IMR-90 (cell line): ENCODE results near the gene NTNG2. TPM values are rescaled to one million over a fixed set of nuclear protein-coding genes. Genes with fewer than 3 reads are reported as not detected.

Experiments used
- ATAC-seq: fragments of 200-7000 bp; cut with Tn5 transposase; 2 replicates; pipeline ENCODE4 v1.9.1; 2020; ENCODE audit warnings: low read depth, mild to moderate bottlenecking, moderate library complexity
- BruUV-seq: library from RNA; stranded (reverse); fragments of 400-500 nt; replicated peaks from 2 replicates; lab custom pipeline; 2021; lab: Mats Ljungman, UMichigan
- CTCF ChIA-PET: fragments of 300-600 bp; formaldehyde crosslinking; extraction: SDS; loops from one replicate; lab custom pipeline; 2021; ENCODE audit warnings: antibody characterized with exemption; lab: Yijun Ruan, JAX
- POLR2A ChIA-PET: fragments of 300-600 bp; sonication (Branson Sonifier 250); formaldehyde crosslinking; loops from one replicate; lab custom pipeline; 2022; ENCODE audit warnings: antibody characterized with exemption; ENCODE audit not compliant: unreplicated experiment; lab: Charles Lee
- DNase-seq: peaks from one replicate; pipeline ENCODE4 v3.0.0; 2013
- H2AFZ ChIP-seq: replicated peaks from 2 replicates; pipeline ENCODE3; 2013; ENCODE audit warnings: low read length, mild to moderate bottlenecking; ENCODE audit not compliant: poor library complexity
- H2AK5ac ChIP-seq: 2 replicates; pipeline ENCODE4 v1.6.1; 2013; ENCODE audit warnings: low read depth, low read length, inconsistent platforms
- H2AK9ac ChIP-seq: replicated peaks from 2 replicates; pipeline ENCODE3; 2013; ENCODE audit warnings: mild to moderate bottlenecking, low read depth, low read length, moderate library complexity; ENCODE audit not compliant: poor library complexity
- H2BK120ac ChIP-seq: 2 replicates; pipeline ENCODE4 v1.6.1; 2013; ENCODE audit warnings: low read depth, low read length, inconsistent platforms
- H2BK15ac ChIP-seq: 3 replicates; pipeline ENCODE4 v1.6.1; 2013; ENCODE audit warnings: low read depth, low read length, inconsistent platforms
- H2BK20ac ChIP-seq: 2 replicates; pipeline ENCODE4 v1.6.1; 2013; ENCODE audit warnings: low read depth, mild to moderate bottlenecking, inconsistent platforms, low read length, moderate library complexity
- H2BK5ac ChIP-seq: 2 replicates; pipeline ENCODE4 v1.6.1; 2013; ENCODE audit warnings: mild to moderate bottlenecking, low read depth, low read length, inconsistent platforms; ENCODE audit not compliant: poor library complexity, severe bottlenecking
- H3K14ac ChIP-seq: replicated peaks from 2 replicates; pipeline ENCODE4 v1.6.1; 2013; ENCODE audit warnings: low read depth, low read length, inconsistent platforms
- H3K18ac ChIP-seq: 2 replicates; pipeline ENCODE4 v1.6.1; 2013; ENCODE audit warnings: low read depth, low read length, control low read depth
- H3K23ac ChIP-seq: 2 replicates; pipeline ENCODE4 v1.6.1; 2013; ENCODE audit warnings: low read depth, low read length, inconsistent platforms
- H3K27ac ChIP-seq: 2 replicates; pipeline ENCODE4 v1.5.1; 2013; ENCODE audit warnings: mild to moderate bottlenecking, control low read depth, low read length; ENCODE audit not compliant: insufficient read depth
- H3K27me3 ChIP-seq: 2 replicates; pipeline ENCODE4 v1.6.1; 2013; ENCODE audit warnings: low read length; ENCODE audit not compliant: control insufficient read depth, insufficient read depth
- H3K36me3 ChIP-seq: 2 replicates; pipeline ENCODE4 v1.6.1; 2013; ENCODE audit warnings: low read length, mixed read lengths; ENCODE audit not compliant: control insufficient read depth, insufficient read depth
- H3K4ac ChIP-seq: 2 replicates; pipeline ENCODE4 v1.6.1; 2013; ENCODE audit warnings: low read depth, low read length, inconsistent platforms
- H3K4me1 ChIP-seq: 2 replicates; pipeline ENCODE4 v1.6.1; 2013; ENCODE audit warnings: low read length, mixed read lengths; ENCODE audit not compliant: control insufficient read depth, insufficient read depth
- H3K4me2 ChIP-seq: 2 replicates; pipeline ENCODE4 v1.6.1; 2013; ENCODE audit warnings: low read depth, mild to moderate bottlenecking, control low read depth, low read length, moderate library complexity
- H3K4me3 ChIP-seq: 2 replicates; pipeline ENCODE4 v1.5.1; 2013; ENCODE audit warnings: low read depth, mild to moderate bottlenecking, control low read depth, low read length, moderate library complexity; ENCODE audit not compliant: insufficient read depth
- H3K56ac ChIP-seq: 2 replicates; pipeline ENCODE4 v1.6.1; 2013; ENCODE audit warnings: low read length, inconsistent platforms; ENCODE audit not compliant: insufficient read depth; ENCODE audit errors: extremely low read depth
- H3K79me1 ChIP-seq, 2 experiments: 2 replicates each; pipeline ENCODE4 v1.6.1; 2013; ENCODE audit warnings: low read length in 2 of 2, inconsistent platforms in 1 of 2, low read depth in 1 of 2
- H3K9ac ChIP-seq: 2 replicates; pipeline ENCODE4 v1.6.1; 2013; ENCODE audit warnings: low read depth, low read length, control low read depth
- H3K9me1 ChIP-seq: 2 replicates; pipeline ENCODE4 v1.6.1; 2013; ENCODE audit warnings: low read length, inconsistent platforms; ENCODE audit not compliant: insufficient read depth
- H3K9me3 ChIP-seq: 2 replicates; pipeline ENCODE4 v1.6.1; 2013; ENCODE audit warnings: low read length; ENCODE audit not compliant: control insufficient read depth, insufficient read depth
- H4K20me1 ChIP-seq: 2 replicates; pipeline ENCODE4 v1.6.1; 2013; ENCODE audit warnings: low read length, inconsistent platforms; ENCODE audit not compliant: insufficient read depth
- H4K5ac ChIP-seq: 2 replicates; pipeline ENCODE4 v1.6.1; 2013; ENCODE audit warnings: mild to moderate bottlenecking, low read depth, low read length, control low read depth
- H4K8ac ChIP-seq, 2 experiments: 2 replicates each; pipeline ENCODE4 v1.6.1; 2013; ENCODE audit warnings: low read depth in 2 of 2, low read length in 2 of 2, control low read depth in 1 of 2, inconsistent platforms in 1 of 2
- H4K91ac ChIP-seq: 2 replicates; pipeline ENCODE4 v1.6.1; 2013; ENCODE audit warnings: low read depth, low read length, inconsistent platforms; ENCODE audit not compliant: insufficient read depth
- NFE2L2 ChIP-seq: fragments of 150-350 bp; IDR thresholded peaks from 2 replicates; pipeline ENCODE4 v1.6.1; 2016; ENCODE audit warnings: low read depth, mild to moderate bottlenecking, low read length
- RFX5 ChIP-seq: IDR thresholded peaks from 2 replicates; pipeline ENCODE4 v1.8.0; 2012; ENCODE audit warnings: low read depth, mild to moderate bottlenecking, low read length, moderate library complexity
- USF2 ChIP-seq: fragments of 150-350 bp; IDR thresholded peaks from 2 replicates; pipeline ENCODE4 v1.6.1; 2017; ENCODE audit warnings: mild to moderate bottlenecking, antibody characterized with exemption, low read length, low read depth
- WGBS, 2 experiments: methylation state at CpG; one replicate each; pipeline versions ENCODE4 v1.1.5 to v1.1.7; 2013; ENCODE audit warnings: missing lambda C conversion rate in 2 of 2; ENCODE audit not compliant: insufficient read length in 1 of 2; ENCODE audit errors: extremely low coverage in 2 of 2; 5-methylcytosine and 5-hydroxymethylcytosine counted together
- dilution Hi-C: fragments of 300-500 bp; cut with HindIII; formaldehyde crosslinking; loops from one replicate; pipeline ENCODE4 v1.14.3; 2018; ENCODE audit warnings: low sequenced_read_pairs; ENCODE audit not compliant: unreplicated experiment
- in situ Hi-C: fragments of 300-500 bp; cut with MboI; formaldehyde crosslinking; loops from 3 replicates; pipeline ENCODE4 v1.14.3; 2019; ENCODE audit warnings: low sequenced_read_pairs, inconsistent platforms, mixed read lengths
- intact Hi-C: fragments of 100-400 bp; cut with micrococcal nuclease; formaldehyde crosslinking; loops from 2 replicates; pipeline ENCODE4 v1.10.0; 2022
- polyA plus RNA-seq, 3 experiments: library from polyadenylated mRNA; depleted of rRNA; stranded (reverse); fragments of >200 nt; gene quantifications; 2 replicates each; pipeline ENCODE4 v1.2.3, GENCODE V29; 2012; ENCODE audit warnings: low replicate concordance in 1 of 3
- total RNA-seq: library from RNA; depleted of rRNA; stranded (reverse); fragments of >200 nt; gene quantifications from 2 replicates; pipeline ENCODE4 v1.2.3, GENCODE V29; 2012
- TF ChIP-seq, protein P1 (sequence below): fragments of 150-350 bp; IDR thresholded peaks from 2 replicates; pipeline ENCODE4 v1.6.1; 2016; ENCODE audit warnings: low read depth, mild to moderate bottlenecking, low read length, moderate library complexity, borderline replicate concordance

The NTNG2 gene
- total and polyA plus RNA-seq, 2 of the 4 experiments (the other 2 are of a cell fraction) = 0.54 to 0.84 TPM

DNA sequence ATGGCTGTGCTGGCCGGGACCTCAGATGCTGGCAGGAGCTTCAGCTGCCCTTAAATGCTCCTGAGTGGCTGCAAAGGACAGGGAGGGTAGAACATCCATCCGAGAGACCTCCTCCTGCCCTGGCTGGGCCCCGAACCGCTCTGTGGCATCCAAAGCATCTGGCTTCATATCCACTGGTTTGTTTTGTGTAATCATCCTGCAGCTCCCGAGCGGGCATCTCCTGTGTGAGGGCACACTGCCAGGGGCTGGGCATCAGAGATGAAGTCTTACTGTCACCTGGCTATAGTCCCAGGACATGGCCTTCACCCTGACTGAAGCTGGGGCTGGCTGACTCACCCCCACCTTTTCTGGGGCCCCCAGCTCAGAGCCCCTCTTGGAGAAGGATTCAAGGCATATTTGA lies 18.5 kb upstream of the NTNG2 start:
- Histone ChIP-seq H3K27ac (no peak overlapping the region), H3K9me1 (no peaks in the 10 kb centered on the region), H3K4me3 (no peak overlapping the region), H3K18ac (no peak overlapping the region), H3K4ac (no peak overlapping the region), H3K56ac (no peak overlapping the region), H3K9me3 (no peaks in the 10 kb centered on the region), H4K91ac (no peak overlapping the region), H3K4me1 (0 out of 2 replicates have a peak, but pooled peaks cover 5% of the 10 kb centered on the region), H2AFZ (no peak overlapping the region), H3K27me3 (peaks cover 67% of the 10 kb centered on the region), H3K23ac (no peak overlapping the region), H2BK120ac (no peak overlapping the region), H3K14ac (no peak overlapping the region), H3K79me1 (no peaks in the 10 kb centered on the region), H2AK5ac (no peak overlapping the region), H2AK9ac (no peak overlapping the region), H3K4me2 (no peak overlapping the region), H4K8ac (no peak overlapping the region), H2BK15ac (no peak overlapping the region), H3K9ac (no peak overlapping the region), H4K20me1 (no peaks in the 10 kb centered on the region), H2BK20ac (no peak overlapping the region), H3K36me3 (no peaks in the 10 kb centered on the region), H2BK5ac (no peak overlapping the region), H4K5ac (no peak overlapping the region)
- dilution Hi-C loops = no loop called here
- TF ChIP-seq, protein P1, sequence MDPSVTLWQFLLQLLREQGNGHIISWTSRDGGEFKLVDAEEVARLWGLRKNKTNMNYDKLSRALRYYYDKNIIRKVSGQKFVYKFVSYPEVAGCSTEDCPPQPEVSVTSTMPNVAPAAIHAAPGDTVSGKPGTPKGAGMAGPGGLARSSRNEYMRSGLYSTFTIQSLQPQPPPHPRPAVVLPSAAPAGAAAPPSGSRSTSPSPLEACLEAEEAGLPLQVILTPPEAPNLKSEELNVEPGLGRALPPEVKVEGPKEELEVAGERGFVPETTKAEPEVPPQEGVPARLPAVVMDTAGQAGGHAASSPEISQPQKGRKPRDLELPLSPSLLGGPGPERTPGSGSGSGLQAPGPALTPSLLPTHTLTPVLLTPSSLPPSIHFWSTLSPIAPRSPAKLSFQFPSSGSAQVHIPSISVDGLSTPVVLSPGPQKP = no peak
- TF ChIP-seq USF2 (no peak), RFX5 (no peak), NFE2L2 (no peak)
- in situ Hi-C loops = no loop called here
- ATAC-seq (no peak), DNase-seq (no peak)
- 40% methylated on average over 1 of the region's 6 CpGs; no CpG with 5 or more reads in 1 of the 2 experiments for WGBS, 2 experiments
- ChIA-PET CTCF (no interaction called here), POLR2A (no interaction called here)
- intact Hi-C loops = no loop called here
- BruUV-seq = no TSS peak
